Measurements from ENCODE around the gene TMEM11.

The TMEM11 gene, protein sequence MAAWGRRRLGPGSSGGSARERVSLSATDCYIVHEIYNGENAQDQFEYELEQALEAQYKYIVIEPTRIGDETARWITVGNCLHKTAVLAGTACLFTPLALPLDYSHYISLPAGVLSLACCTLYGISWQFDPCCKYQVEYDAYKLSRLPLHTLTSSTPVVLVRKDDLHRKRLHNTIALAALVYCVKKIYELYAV

GRCh38 chr17:21214015-21214776, at the start of gene TMEM11:
Gene TMEM11, minus strand, starts transcription at chr17:21214161. Its CDS starts 9 bp downstream, at chr17:21214152.
- peak; percentile 30 for DNase-seq

GRCh38 chr17:21263376-21263775, 49.4 kb upstream of the TMEM11 start:
- no peak for DNase-seq

- DNase-seq: no peak
Measured at GRCh38 chr17:21262259-21262993, 48.5 kb upstream of the TMEM11 start.

DNA sequence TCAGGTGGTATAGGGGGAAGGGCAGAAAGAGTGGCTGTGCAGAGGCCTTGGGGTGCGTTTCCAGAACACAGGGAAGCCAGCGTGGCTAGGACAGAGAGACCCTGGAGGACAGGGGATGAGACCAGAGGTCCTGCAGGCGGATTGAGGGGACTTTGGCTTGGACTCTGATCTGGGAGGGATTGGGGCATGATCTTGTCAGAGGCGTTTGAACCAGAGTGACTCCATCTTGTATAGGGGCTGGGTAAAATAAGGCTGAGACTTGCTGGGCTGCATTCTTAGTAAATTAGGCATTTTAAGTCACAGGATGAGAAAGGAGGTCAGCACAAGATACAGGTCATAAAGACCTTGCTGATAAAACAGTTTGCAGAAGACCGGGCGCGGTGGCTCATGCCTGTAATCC, 44.6 kb upstream of the TMEM11 start:
- no peak for DNase-seq

GRCh38 chr17:21253646-21254441, 39.9 kb upstream of the TMEM11 start:
- DNase-seq: no peak

GRCh38 chr17:21252796-21253645, 39.1 kb upstream of the TMEM11 start, which contains the start of gene NATD1:
Gene NATD1, minus strand, starts transcription at chr17:21253410. Its CDS starts 146 bp downstream, at chr17:21253264.
- no peak for DNase-seq

- DNase-seq: no peak
Measured at GRCh38 chr17:21252289-21252795, 38.4 kb upstream of the TMEM11 start.

- DNase-seq: no peak
Measured at GRCh38 chr17:21251337-21252010, 37.5 kb upstream of the TMEM11 start.

DNA sequence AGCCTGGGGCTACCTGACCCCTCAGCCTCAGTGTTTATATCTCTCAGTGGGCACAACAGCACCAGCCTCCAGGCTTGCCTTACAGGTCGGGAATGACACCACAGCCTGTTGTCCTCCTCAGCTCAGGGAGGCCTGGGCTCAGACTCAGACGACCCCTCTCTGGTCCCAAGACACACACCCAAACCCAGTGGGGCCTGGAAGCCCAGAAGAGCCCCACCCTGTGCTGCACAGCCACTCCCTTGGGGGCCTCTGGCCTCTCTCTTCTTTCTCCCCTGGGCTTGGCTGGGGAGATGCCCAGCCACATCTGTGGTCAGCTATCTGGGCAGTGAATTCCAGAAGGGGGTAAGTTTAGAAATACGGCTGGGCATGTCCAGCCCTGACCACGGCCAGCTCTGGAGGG, 36.9 kb upstream of the TMEM11 start:
- DNase-seq: no peak

- DNase-seq: no peak
Measured at GRCh38 chr17:21249920-21250703, 36.2 kb upstream of the TMEM11 start.

- no peak for DNase-seq
Measured at GRCh38 chr17:21249086-21249795, 35.3 kb upstream of the TMEM11 start.

DNA sequence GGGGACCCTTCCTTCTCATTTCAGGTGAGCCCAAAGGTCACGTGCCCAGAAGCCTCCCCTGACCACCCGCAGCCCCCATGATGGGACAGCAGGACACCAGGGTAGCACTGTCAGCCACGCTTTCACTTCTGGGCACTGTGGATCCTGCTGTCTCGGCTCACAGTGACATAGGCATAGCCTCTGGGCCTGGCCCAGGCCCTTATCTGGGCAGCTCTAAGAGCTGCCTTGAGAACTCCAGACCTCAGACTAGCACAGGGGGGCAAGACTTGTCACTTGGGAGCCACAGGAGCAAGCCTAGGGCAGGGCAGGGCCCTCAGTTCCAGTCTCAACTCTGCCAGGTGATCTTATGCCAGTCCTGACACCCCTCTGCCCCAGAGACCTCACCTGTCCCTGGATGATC, 34.5 kb upstream of the TMEM11 start:
- DNase-seq: no peak

GRCh38 chr17:21247552-21248258, 33.7 kb upstream of the TMEM11 start:
- DNase-seq: no peak

DNA sequence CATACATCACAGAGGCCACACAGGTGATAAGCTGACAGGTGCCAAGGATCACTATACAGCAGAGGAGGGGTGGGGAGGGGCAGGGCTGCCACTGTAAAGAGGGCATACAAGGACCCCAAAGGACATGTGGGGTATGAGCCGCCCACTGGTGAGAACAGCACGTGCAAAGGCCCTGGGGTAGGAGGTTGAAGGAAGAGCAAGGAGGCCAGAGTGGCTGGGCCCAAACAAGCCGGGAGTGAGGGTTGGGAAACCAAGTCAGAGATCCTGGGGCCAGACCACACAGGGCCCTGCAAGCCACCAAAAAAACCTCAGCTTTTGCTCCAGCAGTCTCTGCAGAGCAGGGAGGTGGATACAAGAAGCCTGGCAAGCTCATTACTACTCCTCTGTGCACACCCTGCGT, 32.7 kb upstream of the TMEM11 start:
- DNase-seq: no peak

- no peak for DNase-seq
Measured at GRCh38 chr17:21245639-21246084, 31.7 kb upstream of the TMEM11 start.

GRCh38 chr17:21243516-21244303, 29.7 kb upstream of the TMEM11 start:
- DNase-seq: no peak

GRCh38 chr17:21242780-21243515, 29.0 kb upstream of the TMEM11 start:
- DNase-seq: no peak

Measured in NCI-H2081 treated with DMSO at 0.1 percent for 48 hours (cell line).